NOMO-1 treated with DMSO at 0.1 percent for 48 hours (cell line): ENCODE data around the gene HSPB7.
"Not testable (repeated sequence)": the region's sequence is repeated elsewhere in the genome, so short reads cannot be mapped to it uniquely, and the experiment has no call there.

ENCODE experiments used
- DNase-seq: peaks from one replicate; lab custom pipeline; 2025; ENCODE audit not compliant: unreplicated experiment; lab: John Stamatoyannopoulos, UW

HSPB7 gene

DNA sequence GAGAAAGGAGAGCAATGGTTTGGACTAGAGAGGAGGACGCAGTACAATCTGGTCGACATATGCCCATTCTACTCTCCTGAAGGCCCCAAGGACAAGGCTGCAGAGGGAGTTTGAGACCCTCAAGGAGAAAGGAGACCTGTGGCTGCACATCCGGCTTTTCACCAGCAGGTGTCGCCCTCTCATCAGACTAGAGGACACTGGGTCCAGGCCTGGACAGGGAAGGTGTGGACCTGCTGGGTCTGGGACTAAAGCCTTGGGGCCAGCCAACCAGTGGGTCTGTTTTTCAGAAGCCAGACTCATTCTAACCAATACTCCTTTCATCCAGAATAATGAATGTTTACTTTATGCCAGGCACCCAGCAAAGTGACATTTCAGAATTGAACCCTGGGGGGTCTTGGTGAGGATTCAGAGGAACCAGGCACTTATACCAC lies 8.8 kb downstream of the HSPB7 start:
- peak; percentile 42 for DNase-seq

DNA sequence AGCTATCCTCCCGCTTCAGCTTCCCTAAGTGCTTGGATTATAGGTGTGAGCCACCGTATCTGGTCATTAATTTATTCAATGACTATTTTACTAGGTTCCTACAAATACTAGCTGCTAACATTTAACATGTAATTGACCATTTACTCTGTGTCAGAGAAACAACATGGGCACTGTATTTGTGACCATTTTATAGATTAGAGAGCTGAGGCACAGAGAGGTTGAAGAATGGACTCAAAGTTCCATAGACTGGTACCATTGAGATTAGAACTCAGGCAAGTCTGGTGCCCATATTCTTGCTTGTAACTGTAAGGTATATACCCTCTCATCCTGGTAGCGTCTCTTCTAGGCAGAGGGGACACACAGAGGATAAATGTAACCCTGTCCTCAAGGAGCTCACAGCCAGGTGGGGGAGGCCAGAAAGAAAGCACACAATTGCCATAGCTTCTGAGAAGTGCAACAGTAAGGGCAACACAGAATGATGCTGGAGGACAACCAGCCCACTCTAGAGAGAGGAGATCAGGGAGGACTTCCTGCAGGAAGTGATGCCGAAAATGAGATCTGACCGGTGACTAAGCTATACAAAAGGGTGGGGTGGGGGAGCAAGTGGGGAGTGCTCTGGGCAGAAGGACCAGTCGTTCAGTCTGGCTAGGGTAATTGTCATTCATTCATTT lies 10.0 kb downstream of the HSPB7 start:
- no peak for DNase-seq

DNA sequence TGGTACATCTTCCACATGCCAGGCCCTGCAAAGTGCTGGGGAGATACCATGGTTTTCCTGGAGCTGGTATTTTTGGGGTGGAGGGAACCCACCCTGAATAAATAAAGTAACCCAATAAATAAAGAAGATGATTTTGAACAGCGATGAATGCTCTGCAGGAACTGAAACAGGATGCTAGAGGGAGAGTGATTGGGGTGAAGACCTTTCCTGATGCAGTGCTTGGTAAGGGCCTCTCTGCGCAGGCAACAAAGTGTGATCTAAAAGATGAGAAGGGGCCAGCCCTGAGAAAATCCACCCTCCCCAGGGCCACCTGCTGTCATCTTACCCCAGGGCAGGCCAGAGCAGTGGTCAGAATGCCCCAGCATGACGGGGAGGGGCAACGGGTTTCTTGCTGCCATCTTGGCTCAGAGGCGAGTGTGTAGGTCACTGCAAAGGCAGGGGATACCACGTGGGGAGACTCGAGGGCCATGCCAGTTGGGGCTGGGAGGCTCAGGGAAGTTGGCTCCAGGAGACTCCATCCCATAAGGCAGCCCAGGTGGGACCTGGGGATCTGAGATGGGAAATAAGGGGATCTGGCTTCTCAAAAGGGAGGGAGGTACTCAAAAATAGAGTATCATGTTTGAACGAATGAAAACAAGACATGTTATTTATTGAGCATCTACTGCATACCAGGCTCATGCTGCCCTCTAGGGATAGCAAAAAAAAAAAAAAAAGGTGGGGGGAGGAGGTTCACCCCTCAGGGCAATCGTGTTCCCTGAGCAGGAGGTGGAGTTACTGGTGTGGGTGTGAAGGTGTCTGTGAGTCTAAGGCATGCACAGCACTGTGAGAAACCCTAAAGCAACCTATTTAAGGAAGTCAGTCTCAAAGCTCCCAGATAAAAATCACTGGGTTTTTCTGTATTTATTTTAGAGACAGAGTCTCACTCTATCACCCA lies 11.0 kb downstream of the HSPB7 start:
- DNase-seq: peak; percentile 31

- no peak for DNase-seq
Measured at GRCh38 chr1:16006010-16006409, 11.8 kb downstream of the HSPB7 start.

DNA sequence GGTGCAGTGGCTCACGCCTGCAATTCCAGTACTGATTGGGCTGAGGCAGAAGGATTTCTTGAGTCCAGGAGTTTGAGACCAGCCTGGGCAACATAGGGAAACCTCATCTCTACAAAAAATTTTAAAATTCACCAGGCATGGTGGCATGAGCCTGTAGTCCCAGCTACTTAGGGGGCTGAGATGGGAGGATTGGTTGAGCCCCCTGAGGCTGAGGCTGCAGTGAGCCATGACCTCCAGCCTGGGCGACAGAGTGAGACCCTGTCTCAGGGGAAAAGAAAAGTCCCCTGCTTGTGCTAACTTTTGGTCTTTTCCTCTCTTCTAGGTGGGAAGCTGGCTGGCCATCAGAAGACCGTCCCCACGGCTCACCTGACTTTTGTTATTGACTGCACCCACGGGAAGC lies 12.2 kb downstream of the HSPB7 start:
- DNase-seq: no peak

DNA sequence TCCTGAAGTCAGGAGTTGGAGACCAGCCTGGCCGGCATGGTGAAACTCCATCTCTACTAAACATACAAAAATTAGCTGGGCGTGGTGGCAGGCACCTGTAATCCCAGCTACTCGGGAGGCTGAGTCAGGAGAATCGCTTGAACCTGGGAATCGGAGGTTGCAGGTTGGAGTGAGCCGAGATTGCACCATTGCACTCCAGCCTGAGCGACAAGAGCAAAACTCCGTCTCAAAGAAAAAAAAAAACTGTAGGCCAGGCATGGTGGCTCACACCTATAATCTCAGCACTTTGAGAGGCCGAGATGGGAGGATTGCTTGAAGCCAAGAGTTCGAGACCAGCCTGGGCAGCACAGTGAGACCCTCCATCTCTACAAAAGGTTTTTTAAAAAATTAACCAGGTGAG lies 16.6 kb downstream of the HSPB7 start:
- not testable (repeated sequence) for DNase-seq

DNA sequence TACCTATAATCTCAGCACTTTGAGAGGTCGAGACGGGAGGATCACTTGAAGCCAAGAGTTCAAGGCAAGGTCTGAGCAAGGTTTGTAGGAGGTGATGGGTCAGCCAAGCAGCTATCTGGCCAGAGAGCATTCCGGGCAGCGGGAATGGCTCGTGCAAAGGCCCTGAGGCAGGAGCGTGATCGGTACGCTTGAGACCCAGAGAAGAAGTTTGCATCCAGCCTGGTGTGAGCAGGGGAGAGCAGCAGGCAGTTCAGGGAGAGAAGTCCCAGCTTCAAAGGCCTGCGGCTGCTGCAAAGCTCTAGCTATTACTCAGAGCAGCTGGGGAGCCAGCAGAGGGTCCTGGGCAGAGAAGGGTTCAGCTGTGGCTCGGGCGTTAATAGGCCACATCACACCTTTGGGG lies 18.9 kb downstream of the HSPB7 start:
- no peak for DNase-seq

GRCh38 chr1:15997637-15998280 lies 20.1 kb downstream of the HSPB7 start:
- no peak for DNase-seq

DNA sequence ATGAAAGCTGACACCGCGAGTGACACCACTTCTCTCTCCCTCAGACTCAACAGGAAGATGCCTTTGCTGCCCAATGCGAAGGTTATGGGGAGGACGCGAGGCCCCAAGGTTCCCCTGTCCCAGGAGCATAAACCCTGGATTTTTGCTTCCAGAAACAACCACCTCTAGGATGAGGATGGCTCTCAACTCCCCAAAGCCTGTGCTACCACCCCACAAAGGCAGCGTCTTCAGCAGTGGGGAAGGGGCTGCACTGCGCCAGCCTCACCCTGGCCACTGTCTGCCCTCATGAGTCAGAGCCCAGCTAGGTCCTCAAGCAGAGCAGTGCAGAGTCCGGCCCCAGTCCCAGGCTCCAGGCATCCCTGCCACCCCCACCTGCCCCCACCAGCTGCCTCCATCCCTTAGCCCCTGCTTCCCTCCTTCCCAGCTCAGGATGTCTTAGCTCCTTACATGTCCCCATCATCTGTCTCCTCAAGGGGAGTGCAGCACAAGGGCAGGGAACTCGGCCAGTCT lies 20.7 kb downstream of the HSPB7 start:
- DNase-seq: no peak

DNA sequence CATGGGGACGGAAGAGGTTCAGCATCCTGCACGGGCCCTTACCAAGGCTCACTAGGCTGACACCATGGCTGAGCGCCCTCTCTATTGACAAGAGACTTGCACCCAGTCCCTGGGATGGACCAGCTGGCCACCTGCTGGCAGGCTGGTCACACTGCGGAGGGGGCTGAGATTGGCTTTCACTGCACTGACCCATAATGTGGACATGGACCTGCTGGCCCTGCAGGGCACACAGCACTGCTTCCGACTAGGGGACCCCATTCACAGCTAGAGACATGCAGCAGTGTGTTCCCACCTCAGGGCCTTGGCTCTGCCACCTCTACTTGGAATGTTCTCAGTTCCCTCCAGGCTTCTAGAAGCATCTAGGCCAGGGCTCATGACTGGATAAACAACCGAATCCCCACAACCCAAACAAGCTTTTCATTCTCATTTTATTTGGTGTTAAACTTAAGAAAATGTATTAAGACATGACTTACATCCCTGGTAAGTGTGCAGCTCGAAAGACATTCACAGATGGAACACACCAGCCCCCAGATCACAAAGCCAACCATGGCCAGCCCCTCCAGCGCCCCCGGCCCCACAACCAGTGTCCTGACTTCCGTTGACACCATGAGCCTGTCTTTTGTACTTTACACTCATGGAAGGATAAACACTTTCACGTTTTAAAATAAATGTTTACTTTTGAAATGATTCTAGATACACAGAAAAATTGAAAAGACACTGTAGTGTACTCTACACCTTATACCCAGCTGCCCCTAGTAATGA lies 23.1 kb downstream of the HSPB7 start:
- no peak for DNase-seq

GRCh38 chr1:15994081-15994480 lies 23.8 kb downstream of the HSPB7 start:
- no peak for DNase-seq

- no peak for DNase-seq
Measured at GRCh38 chr1:15993666-15994065, 24.2 kb downstream of the HSPB7 start.

DNA sequence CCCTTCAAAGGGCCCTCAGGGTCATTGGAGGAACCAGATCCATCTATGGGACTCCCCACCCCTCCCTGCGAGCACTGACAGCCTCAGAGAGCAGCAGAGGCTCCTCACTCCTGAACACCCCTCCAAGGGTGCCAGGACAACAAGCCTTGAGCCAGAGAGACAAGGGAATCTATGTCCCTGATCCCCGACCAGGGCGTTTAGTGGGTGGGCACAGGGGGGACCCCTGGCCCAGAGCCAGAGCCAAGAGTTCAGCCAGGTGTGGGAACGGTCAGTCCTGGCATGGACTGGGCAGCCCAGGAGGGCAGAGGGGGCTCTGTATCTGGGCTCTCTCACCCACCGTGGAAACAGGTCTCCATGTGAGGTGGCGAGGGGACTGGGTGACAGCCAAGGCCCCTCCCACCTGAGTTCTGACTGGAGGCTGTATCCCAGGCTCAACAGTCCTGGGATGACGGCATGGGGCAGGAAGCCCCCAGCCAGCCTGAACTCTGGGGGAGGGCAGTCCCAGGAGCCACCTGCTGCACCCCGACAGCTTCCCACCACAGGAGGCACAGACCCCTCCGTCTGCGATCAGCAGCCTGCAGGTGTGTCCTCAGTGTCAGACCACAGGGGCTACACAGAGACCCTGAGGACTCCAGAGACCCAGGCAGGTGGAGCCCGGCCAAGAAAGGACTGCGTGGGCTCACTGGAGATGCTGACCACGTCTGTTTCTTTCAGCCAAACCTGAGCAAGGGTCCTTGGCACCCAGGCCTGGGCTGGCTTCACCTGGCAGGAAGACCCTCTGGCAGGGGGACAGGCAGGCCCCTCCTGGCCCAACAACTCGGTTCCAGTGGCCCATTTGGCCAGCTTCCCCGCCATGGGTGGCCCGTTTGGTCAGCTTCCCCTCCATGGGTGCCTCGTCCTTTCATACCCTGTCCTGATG lies 25.0 kb downstream of the HSPB7 start:
- no peak for DNase-seq

DNA sequence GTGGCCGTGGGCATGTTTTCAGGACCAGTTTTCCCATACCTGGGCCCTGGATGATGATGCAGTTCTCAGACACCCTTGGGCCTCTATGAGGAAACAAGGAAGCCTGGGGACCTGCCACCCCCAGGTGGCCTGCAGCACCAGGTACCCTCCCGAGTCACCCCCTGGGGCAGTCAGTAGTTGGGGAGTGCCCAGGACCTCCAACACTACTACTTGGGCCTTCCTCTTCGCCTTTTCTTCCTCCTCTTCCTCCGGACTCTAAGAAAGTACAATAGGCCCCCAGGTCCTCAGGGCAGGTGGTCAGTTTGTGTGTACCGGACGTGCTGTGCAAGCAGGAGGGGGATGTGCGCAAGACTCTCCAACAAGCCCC lies 25.7 kb downstream of the HSPB7 start:
- no peak for DNase-seq

DNA sequence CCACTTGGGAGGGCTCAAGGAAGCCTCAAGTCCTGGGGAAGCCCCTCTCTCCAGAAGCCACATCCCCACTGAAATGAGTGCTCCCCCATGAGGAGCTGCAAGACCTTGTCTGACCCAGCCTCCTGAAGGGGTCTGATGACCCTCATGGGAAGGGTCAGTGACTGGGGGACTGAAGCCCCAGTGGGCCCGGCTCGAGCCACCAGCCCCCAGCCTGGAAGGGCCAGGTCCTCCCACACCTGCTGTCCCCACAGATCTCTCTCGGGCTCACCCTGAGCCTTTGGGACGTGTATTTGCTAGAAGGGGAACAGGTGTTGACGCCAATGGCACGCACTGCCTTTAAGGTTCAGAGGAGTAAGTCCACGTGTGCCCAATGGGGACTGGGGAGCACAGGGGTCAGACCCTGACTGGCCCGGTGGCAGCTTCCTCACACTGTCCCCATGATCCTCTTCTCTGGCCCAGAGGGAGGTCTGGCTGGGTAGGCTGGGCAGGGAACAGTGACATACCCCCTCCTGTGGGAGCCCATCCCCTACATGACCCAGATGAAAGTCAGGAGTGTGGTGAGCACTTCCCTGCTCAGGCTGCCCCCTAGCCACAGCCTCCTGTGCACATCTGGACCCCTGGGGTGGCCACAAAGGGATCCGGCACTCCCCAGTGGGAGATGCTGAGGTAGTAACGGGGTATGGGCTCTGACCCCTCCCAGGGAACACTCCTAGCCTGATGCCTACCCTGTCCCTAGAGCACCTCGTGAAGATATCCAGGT lies 26.2 kb downstream of the HSPB7 start:
- no peak for DNase-seq

GRCh38 chr1:15989776-15990175 lies 28.1 kb downstream of the HSPB7 start:
- DNase-seq: no peak

DNA sequence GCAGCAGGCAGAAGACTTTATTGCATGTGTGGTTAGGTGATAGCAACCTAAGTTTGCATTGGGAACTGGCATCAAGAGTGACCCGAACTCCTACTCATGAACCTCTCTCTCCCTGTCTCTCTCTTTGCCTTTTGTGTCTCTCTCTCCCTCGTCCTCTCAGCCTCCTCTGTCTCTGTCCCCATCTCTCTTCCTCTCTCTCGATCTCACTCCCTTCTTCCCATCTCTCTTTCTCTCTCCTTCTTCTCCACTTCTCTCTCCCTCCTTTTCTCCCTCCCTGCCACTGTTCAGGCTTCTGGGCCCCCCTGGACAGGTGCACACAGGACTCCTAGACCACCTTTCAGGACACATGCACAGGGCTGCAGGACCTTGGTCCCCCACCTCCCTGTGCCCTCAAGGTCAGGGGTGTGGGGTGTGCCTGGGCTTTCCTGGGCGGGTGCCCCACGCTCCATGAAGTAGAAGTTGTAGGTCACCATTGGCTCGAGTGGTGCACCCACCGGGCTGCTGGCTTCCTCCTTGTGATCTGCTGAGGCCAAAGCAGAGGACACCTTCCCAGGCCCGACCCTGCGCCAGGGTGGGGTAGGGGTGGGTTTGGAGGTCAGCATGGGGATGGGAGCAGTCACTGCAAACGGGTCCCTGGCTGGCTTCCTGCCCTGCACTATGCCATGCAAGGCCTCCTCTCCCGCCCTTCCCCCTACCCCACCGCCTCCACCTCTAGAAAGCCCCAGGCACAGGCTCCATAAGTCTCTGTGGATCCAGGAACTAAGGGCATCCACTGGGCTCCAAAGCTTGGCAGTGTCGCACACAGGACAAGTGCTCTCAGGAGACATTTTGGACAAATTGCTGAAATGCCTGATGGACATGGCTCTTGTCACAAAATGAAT lies 28.7 kb downstream of the HSPB7 start:
- no peak for DNase-seq

DNA sequence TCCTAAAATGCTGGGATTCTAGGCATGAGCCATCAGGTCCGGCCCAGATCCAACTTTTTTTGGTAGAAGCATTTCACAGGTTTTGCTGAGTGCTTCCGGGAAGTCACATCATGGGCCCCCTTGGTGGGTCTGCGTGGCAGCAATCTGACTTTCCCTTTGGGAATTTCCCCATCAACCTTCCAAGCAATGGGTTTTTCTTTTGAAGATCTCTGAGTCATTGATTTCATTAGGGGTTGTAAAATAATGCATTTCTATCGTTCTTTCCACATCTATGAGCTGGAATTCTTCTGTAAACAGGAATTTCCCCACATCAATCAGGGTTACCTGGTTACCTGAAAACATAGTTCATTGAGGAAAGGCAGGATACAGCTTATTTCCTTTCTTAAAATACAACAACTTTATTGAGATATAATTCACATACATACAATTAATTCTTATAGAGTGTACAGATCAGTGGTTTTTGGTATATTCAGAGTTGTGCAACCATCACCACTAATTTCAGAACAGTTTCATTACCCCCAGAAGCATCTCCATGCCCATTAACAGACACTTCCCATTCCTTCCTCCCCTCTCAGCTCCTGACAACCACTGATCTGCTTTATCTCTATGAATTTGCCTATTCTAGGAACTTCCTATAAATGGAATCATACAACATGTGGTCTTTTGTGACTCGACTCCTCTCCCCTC lies 32.1 kb downstream of the HSPB7 start:
- peak; percentile 84 for DNase-seq
